Eye (tissue), 1 donor: ENCODE results near the gene DENND6A.
A peak's percentile ranks its signal among the peaks of the same experiment; 100 is the strongest.
"Not testable (repeated sequence)": the region's sequence is repeated elsewhere in the genome, so short reads cannot be mapped to it uniquely, and the experiment has no call there.

Experiments used
- DNase-seq: peaks from one replicate; pipeline ENCODE4 v3.0.0-alpha.2; 2015

Gene DENND6A

GRCh38 chr3:57692396-57693147 lies at the start of gene DENND6A:
Gene DENND6A, minus strand, starts transcription at chr3:57693077. Its CDS starts 59 bp downstream, at chr3:57693018.
- DNase-seq: peak; percentile 98

- DNase-seq: no peak
These were observed 47.1 kb upstream of the DENND6A start for GRCh38 chr3:57740027-57740426.

- no peak for DNase-seq
These were observed 45.5 kb upstream of the DENND6A start for GRCh38 chr3:57738391-57738790.

GRCh38 chr3:57737840-57738239 lies 45.0 kb upstream of the DENND6A start:
- no peak for DNase-seq

GRCh38 chr3:57735405-57735804 lies 42.5 kb upstream of the DENND6A start:
- DNase-seq: no peak

GRCh38 chr3:57733790-57734189 lies 40.9 kb upstream of the DENND6A start:
- DNase-seq: no peak

GRCh38 chr3:57731311-57731710 lies 38.4 kb upstream of the DENND6A start:
- no peak for DNase-seq

- no peak for DNase-seq
These were observed 37.8 kb upstream of the DENND6A start for GRCh38 chr3:57730682-57731081.

GRCh38 chr3:57729334-57730045 lies 36.6 kb upstream of the DENND6A start:
- DNase-seq: no peak

- DNase-seq: no peak
These were observed 34.2 kb upstream of the DENND6A start for GRCh38 chr3:57727106-57727505.

- no peak for DNase-seq
These were observed 33.5 kb upstream of the DENND6A start for GRCh38 chr3:57726397-57726796.

- no peak for DNase-seq
These were observed 25.2 kb upstream of the DENND6A start for GRCh38 chr3:57718118-57718517.

GRCh38 chr3:57717205-57717868 lies 24.5 kb upstream of the DENND6A start:
- no peak for DNase-seq

GRCh38 chr3:57715686-57716085 lies 22.8 kb upstream of the DENND6A start:
- no peak for DNase-seq

GRCh38 chr3:57709559-57709958 lies 16.7 kb upstream of the DENND6A start:
- DNase-seq: no peak

- DNase-seq: no peak
These were observed 16.2 kb upstream of the DENND6A start for GRCh38 chr3:57709031-57709430.

- DNase-seq: no peak
These were observed 13.6 kb upstream of the DENND6A start for GRCh38 chr3:57706462-57706861.

- not testable (repeated sequence) for DNase-seq
These were observed 12.5 kb upstream of the DENND6A start for GRCh38 chr3:57705351-57705750.

- no peak for DNase-seq
These were observed 8.9 kb upstream of the DENND6A start for GRCh38 chr3:57701781-57702180.

- DNase-seq: no peak
These were observed 7.9 kb upstream of the DENND6A start for GRCh38 chr3:57700737-57701136.

GRCh38 chr3:57699591-57699990 lies 6.7 kb upstream of the DENND6A start:
- DNase-seq: no peak

GRCh38 chr3:57696801-57697321 lies 4.0 kb upstream of the DENND6A start:
- peak; percentile 9 for DNase-seq

- DNase-seq: no peak
These were observed 1.3 kb upstream of the DENND6A start for GRCh38 chr3:57694146-57694545.

GRCh38 chr3:57692133-57692395 lies 813 bp downstream of the DENND6A start:
- not testable (repeated sequence) for DNase-seq
